HG03064 (cell line): ENCODE measurements around the gene PTPN22.

Source experiments
- ATAC-seq: cut with Tn5 transposase; IDR thresholded peaks from one replicate; pipeline ENCODE4 v1.9.1; 2021; ENCODE audit warnings: low read depth; ENCODE audit not compliant: unreplicated experiment

Gene PTPN22

DNA sequence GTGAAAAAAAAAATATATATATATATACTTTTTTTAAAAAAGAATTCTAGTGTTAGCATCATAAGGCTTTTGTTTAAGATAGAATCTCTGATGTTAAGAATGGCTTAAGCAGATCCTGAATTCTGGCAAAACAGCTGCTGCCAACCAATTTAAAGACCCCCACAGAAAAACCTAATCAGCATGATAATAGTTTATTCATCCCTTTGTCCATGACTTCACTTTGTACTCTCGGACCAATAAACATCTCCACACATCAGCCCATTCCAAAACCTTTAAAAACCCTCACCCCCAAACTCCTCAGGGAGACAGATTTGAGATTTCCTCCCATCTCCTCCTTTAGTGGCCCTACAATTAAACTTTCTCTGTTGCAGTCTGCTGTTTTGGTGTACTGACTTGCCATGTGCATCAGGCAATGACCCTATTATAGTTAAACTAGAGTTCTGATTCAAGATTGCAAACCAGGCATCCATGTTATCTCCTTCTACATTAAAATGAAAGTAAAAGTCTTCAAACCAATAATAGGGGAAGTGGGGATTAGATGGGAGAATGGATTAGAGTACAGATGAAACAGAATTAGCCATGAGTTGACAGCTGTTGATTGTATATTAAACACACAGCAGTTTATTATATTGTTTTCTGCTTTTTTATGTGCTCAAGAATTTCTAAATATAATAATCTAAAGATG, 102.5 kb downstream of the PTPN22 start:
- ATAC-seq, result no peak

DNA sequence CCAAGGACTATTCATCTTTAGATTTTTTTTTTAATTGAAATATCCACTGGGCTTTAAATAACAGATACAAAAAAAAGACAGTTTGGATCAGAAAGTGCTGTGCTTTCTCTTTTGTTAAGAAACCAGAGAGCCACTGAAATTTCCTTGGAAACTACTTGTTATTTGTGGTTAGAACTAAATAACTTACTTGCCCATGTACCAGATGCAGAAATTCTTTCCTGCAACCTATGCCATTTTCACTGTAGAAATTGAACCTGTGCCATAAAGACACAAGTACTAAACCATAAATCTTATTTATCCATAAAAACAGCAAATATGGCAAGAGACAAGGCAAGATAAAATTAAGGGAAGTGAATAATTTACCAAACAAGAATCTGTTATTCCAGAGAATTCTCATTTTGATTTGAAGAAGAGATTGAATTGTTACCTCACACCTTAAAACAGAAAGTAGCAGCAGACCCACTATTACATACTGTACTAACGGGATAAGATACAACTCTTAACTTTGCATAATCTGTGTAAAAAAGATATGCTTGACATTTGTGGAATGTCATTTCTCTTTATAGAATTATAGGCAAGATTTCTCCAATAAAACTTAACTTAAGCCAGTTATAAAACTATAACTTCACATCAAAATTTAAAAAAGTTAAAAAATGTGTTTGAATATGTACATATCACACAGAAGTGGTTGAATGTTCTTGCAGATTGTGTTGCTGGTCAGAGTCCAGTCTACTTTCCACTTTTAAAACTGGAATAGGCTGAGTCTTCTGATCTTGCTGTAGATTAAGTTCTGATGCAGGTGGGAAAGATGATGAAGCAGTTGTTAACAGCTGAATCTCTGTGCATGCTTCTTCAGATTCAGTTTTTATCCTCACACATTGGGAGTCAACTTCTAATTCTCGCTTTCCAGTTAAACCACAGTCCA, 105.9 kb downstream of the PTPN22 start:
- ATAC-seq, result no peak
